H1 (cell line): ENCODE measurements around the gene ZNF532. TPM values are rescaled to one million over a fixed set of nuclear protein-coding genes. Genes with fewer than 3 reads are reported as not detected.

Source experiments
- CTCF ChIA-PET: fragments of 300-600 bp; sonication (Branson Sonifier 250); formaldehyde crosslinking; loops from one replicate; lab custom pipeline; 2021; ENCODE audit not compliant: partially characterized antibody; lab: Charles Lee
- POLR2A ChIA-PET: fragments of 300-600 bp; sonication (Branson Sonifier 250); formaldehyde crosslinking; loops from one replicate; lab custom pipeline; 2021; ENCODE audit warnings: inconsistent platforms; ENCODE audit not compliant: partially characterized antibody; lab: Charles Lee
- DNase-seq, 2 experiments: peaks; one replicate each; pipeline versions ENCODE4 v3.0.0 to v3.0.0-alpha.2; 2010 to 2022; ENCODE audit warnings: low spot score in 2 of 2, low read depth in 1 of 2, mixed read lengths in 1 of 2
- FAIRE-seq: peaks from 2 replicates; lab custom pipeline; 2011; peaks lifted over from hg19 to GRCh38; lab: Jason Lieb, UNC
- H2AFZ ChIP-seq: 2 replicates; pipeline ENCODE4 v1.8.1; 2012; ENCODE audit warnings: low read length, inconsistent platforms
- H2AK5ac ChIP-seq: 2 replicates; pipeline ENCODE4 v1.6.1; 2013; ENCODE audit warnings: low read depth, low read length
- H2BK120ac ChIP-seq: replicated peaks from 2 replicates; pipeline ENCODE3; 2013; ENCODE audit warnings: low read depth, low read length, inconsistent platforms
- H2BK12ac ChIP-seq: 2 replicates; pipeline ENCODE4 v1.6.1; 2013; ENCODE audit warnings: low read depth, low read length
- H2BK15ac ChIP-seq: 2 replicates; pipeline ENCODE4 v1.6.1; 2013; ENCODE audit warnings: low read length
- H2BK20ac ChIP-seq: 2 replicates; pipeline ENCODE4 v1.6.1; 2013; ENCODE audit warnings: low read length
- H2BK5ac ChIP-seq: 2 replicates; pipeline ENCODE4 v1.6.1; 2013; ENCODE audit warnings: low read depth, low read length
- H3K14ac ChIP-seq: 2 replicates; pipeline ENCODE4 v1.6.1; 2013; ENCODE audit warnings: inconsistent platforms; ENCODE audit not compliant: insufficient read length
- H3K18ac ChIP-seq: 2 replicates; pipeline ENCODE4 v1.6.1; 2013; ENCODE audit warnings: low read length; ENCODE audit errors: extremely low read depth
- H3K23ac ChIP-seq: 2 replicates; pipeline ENCODE4 v1.6.1; 2013; ENCODE audit warnings: inconsistent platforms; ENCODE audit not compliant: insufficient read length
- H3K23me2 ChIP-seq: 2 replicates; pipeline ENCODE4 v1.6.1; 2013; ENCODE audit warnings: low read depth, low read length
- H3K27ac ChIP-seq: 2 replicates; pipeline ENCODE4 v1.6.1; 2011; ENCODE audit warnings: low read depth, low read length, inconsistent platforms
- H3K27me3 ChIP-seq, 4 experiments: replicated peaks in 1 of 4; 1 replicate in 1 of 4; 2 replicates in 3 of 4; pipeline versions ENCODE4 v1.6.1 to v1.8.1; 2011 to 2013; ENCODE audit warnings: low read length in 3 of 4, mild to moderate bottlenecking in 3 of 4, inconsistent platforms in 2 of 4, mixed read lengths in 2 of 4, moderate library complexity in 1 of 4; ENCODE audit not compliant: control insufficient read depth in 3 of 4, insufficient read depth in 3 of 4; ENCODE audit errors: extremely low read depth in 1 of 4
- H3K36me3 ChIP-seq, 4 experiments: 2 replicates each; pipeline versions ENCODE4 v1.6.1 to v1.8.1; 2011 to 2013; ENCODE audit warnings: mild to moderate bottlenecking in 4 of 4, low read length in 3 of 4, moderate library complexity in 2 of 4, control low read depth in 1 of 4, inconsistent platforms in 1 of 4; ENCODE audit not compliant: insufficient read depth in 4 of 4, control insufficient read depth in 2 of 4
- H3K4ac ChIP-seq: replicated peaks from 2 replicates; pipeline ENCODE3; 2013; ENCODE audit warnings: low read length, low read depth, mixed read lengths, inconsistent platforms; ENCODE audit not compliant: insufficient read length
- H3K4me1 ChIP-seq, 4 experiments: replicated peaks in 1 of 4; 1 replicate in 1 of 4; 2 replicates in 3 of 4; pipeline versions ENCODE4 v1.6.1 to v1.8.1; 2011 to 2013; ENCODE audit warnings: low read length in 3 of 4, inconsistent platforms in 2 of 4, mixed read lengths in 1 of 4; ENCODE audit not compliant: insufficient read depth in 4 of 4, control insufficient read depth in 3 of 4
- H3K4me2 ChIP-seq, 2 experiments: 2 replicates each; pipeline versions ENCODE4 v1.6.1 to v1.8.1; 2011 to 2013; ENCODE audit warnings: low read depth in 2 of 2, low read length in 2 of 2, control low read depth in 1 of 2, inconsistent platforms in 1 of 2, mild to moderate bottlenecking in 1 of 2; ENCODE audit not compliant: insufficient read depth in 1 of 2
- H3K4me3 ChIP-seq, 4 experiments: fragments of 200-600, 300-600 bp in 1 of 4; sonication (generic), shearing (Covaris generic), sonication (Bioruptor Twin) in 1 of 4; 2 replicates each; pipeline versions ENCODE4 v1.5.1 to v1.8.1; 2011 to 2016; ENCODE audit warnings: low read length in 4 of 4, low read depth in 3 of 4, control low read depth in 2 of 4, inconsistent platforms in 2 of 4, mild to moderate bottlenecking in 2 of 4, mixed read lengths in 1 of 4, moderate library complexity in 1 of 4; ENCODE audit not compliant: insufficient read depth in 2 of 4; ENCODE audit errors: extremely low read depth in 1 of 4
- H3K56ac ChIP-seq: replicated peaks from 2 replicates; pipeline ENCODE3; 2013; ENCODE audit warnings: low read depth, mild to moderate bottlenecking, mixed read lengths, low read length, inconsistent platforms; ENCODE audit not compliant: insufficient read length
- H3K79me1 ChIP-seq: 2 replicates; pipeline ENCODE4 v1.6.1; 2013; ENCODE audit warnings: low read depth, low read length, control low read depth
- H3K79me2 ChIP-seq, 2 experiments: 2 replicates each; pipeline versions ENCODE4 v1.6.1 to v1.8.1; 2012 to 2013; ENCODE audit warnings: low read length in 2 of 2, mild to moderate bottlenecking in 2 of 2, inconsistent platforms in 1 of 2; ENCODE audit not compliant: insufficient read depth in 2 of 2, control insufficient read depth in 1 of 2
- H3K9ac ChIP-seq, 4 experiments: replicated peaks in 1 of 4; 1 replicate in 1 of 4; 2 replicates in 3 of 4; pipeline versions ENCODE4 v1.6.1 to v1.8.1; 2011 to 2013; ENCODE audit warnings: low read depth in 3 of 4, low read length in 3 of 4, control low read depth in 2 of 4, mild to moderate bottlenecking in 2 of 4, moderate library complexity in 2 of 4, inconsistent platforms in 1 of 4; ENCODE audit errors: extremely low read depth in 1 of 4
- H3K9me3 ChIP-seq, 2 experiments: 2 replicates each; pipeline versions ENCODE4 v1.6.1 to v1.8.1; 2012 to 2013; ENCODE audit warnings: mild to moderate bottlenecking in 2 of 2, moderate library complexity in 2 of 2, control low read depth in 1 of 2, inconsistent platforms in 1 of 2, low read depth in 1 of 2, low read length in 1 of 2, mixed read lengths in 1 of 2; ENCODE audit not compliant: insufficient read depth in 2 of 2
- H4K20me1 ChIP-seq, 2 experiments: replicated peaks in 1 of 2; 2 replicates each; pipeline versions ENCODE3 to v1.8.1; 2011 to 2013; ENCODE audit warnings: inconsistent platforms in 2 of 2, low read length in 2 of 2, mild to moderate bottlenecking in 1 of 2; ENCODE audit not compliant: insufficient read depth in 2 of 2, control insufficient read depth in 1 of 2
- H4K5ac ChIP-seq: 2 replicates; pipeline ENCODE4 v1.6.1; 2013; ENCODE audit warnings: low read length, low read depth, mixed read lengths, inconsistent platforms; ENCODE audit not compliant: insufficient read length
- H4K8ac ChIP-seq: 2 replicates; pipeline ENCODE4 v1.8.0; 2013; ENCODE audit warnings: mild to moderate bottlenecking, moderate library complexity, low read length, inconsistent platforms; ENCODE audit not compliant: insufficient read depth; ENCODE audit errors: extremely low read depth
- H4K91ac ChIP-seq: replicated peaks from 2 replicates; pipeline ENCODE3; 2013; ENCODE audit warnings: low read length, mixed read lengths, inconsistent platforms; ENCODE audit not compliant: insufficient read length
- ASH2L ChIP-seq: fragments of 200-600, 300-600 bp; sonication (generic); IDR thresholded peaks from one replicate; pipeline ENCODE4 v1.7.1; 2017; ENCODE audit warnings: low read length
- EGR1 ChIP-seq: IDR thresholded peaks from 2 replicates; pipeline ENCODE4 v1.6.1; 2011; ENCODE audit warnings: low read depth, low read length, borderline replicate concordance
- EZH2 ChIP-seq: fragments of 200-600 bp; sonication (generic); IDR thresholded peaks from 2 replicates; pipeline ENCODE4 v1.7.1; 2012; ENCODE audit warnings: low read depth, mild to moderate bottlenecking, moderate library complexity, low read length, inconsistent platforms; ENCODE audit not compliant: severe bottlenecking
- JUND ChIP-seq: IDR thresholded peaks from 2 replicates; pipeline ENCODE4 v1.6.1; 2011; ENCODE audit warnings: mild to moderate bottlenecking, improper control_type of control experiment, low read length
- POLR2AphosphoS5 ChIP-seq: IDR thresholded peaks from 2 replicates; pipeline ENCODE4 v1.6.1; 2011; ENCODE audit warnings: low read depth, low read length
- RAD21 ChIP-seq, 2 experiments: IDR thresholded peaks in 1 of 2; conservative IDR thresholded peaks in 1 of 2; 2 replicates each; pipeline ENCODE4 v1.6.1; 2011; ENCODE audit warnings: low read depth in 2 of 2, low read length in 2 of 2, improper control_type of control experiment in 1 of 2, inconsistent platforms in 1 of 2, mild to moderate bottlenecking in 1 of 2, moderate library complexity in 1 of 2
- RXRA ChIP-seq: IDR thresholded peaks from 2 replicates; pipeline ENCODE4 v1.6.1; 2011; ENCODE audit warnings: low read depth, mild to moderate bottlenecking, low read length, moderate library complexity; ENCODE audit not compliant: insufficient read depth
- SIRT6 ChIP-seq: IDR thresholded peaks from one replicate; pipeline ENCODE4 v1.7.1; 2012; ENCODE audit warnings: low read length, inconsistent platforms
- SUZ12 ChIP-seq: fragments of 200-600 bp; sonication (generic); IDR thresholded peaks from 2 replicates; pipeline ENCODE4 v1.6.1; 2012; ENCODE audit warnings: mild to moderate bottlenecking, inconsistent platforms, low read length, moderate library complexity, mixed read lengths
- TBP ChIP-seq: IDR thresholded peaks from 2 replicates; pipeline ENCODE4 v1.6.1; 2011; ENCODE audit warnings: low read depth, low read length, improper control_type of control experiment
- WGBS, 2 experiments: shearing (Covaris generic) in 1 of 2; methylation state at CpG; one replicate each; pipeline versions ENCODE4 v1.1.6 to v1.1.7; 2013 to 2015; ENCODE audit warnings: low lambda C conversion rate in 2 of 2, mixed read lengths in 2 of 2, inconsistent platforms in 1 of 2, low coverage in 1 of 2, missing lambda C conversion rate in 1 of 2; ENCODE audit not compliant: insufficient replicate concordance in 2 of 2, insufficient coverage in 1 of 2, insufficient read length in 1 of 2; ENCODE audit errors: extremely low coverage in 1 of 2, missing lambda C conversion rate in 1 of 2; 5-methylcytosine and 5-hydroxymethylcytosine counted together
- polyA plus RNA-seq, 7 experiments: library from polyadenylated mRNA; depleted of rRNA in 3 of 7; stranded (reverse) in 5 of 7; unstranded in 2 of 7; fragments of >200 nt in 5 of 7; fragments of 200-250 nt in 2 of 7; gene quantifications; 1 replicate in 5 of 7; 2 replicates in 1 of 7; 4 replicates in 1 of 7; pipeline versions ENCODE4 v1.2.1 to v1.2.3, GENCODE V29; 2011 to 2013; ENCODE audit warnings: missing spikeins in 2 of 7, mixed read lengths in 2 of 7
- total RNA-seq: library from RNA; stranded (reverse); fragmentation: NEBNext Ultra II Directional; extraction: Animal tissue kit (Norgen Biotek cat#: 25700); gene quantifications from 2 replicates; pipeline ENCODE4 v1.2.1, GENCODE V29; 2021

ZNF532 gene
- total and polyA plus RNA-seq, 2 of the 8 experiments (the other 6 are each of a cell fraction or from before 2014, with no cell fraction given) = 143 to 240 TPM

- Histone ChIP-seq H2AFZ (no peak overlapping the region), H3K27ac (peak overlapping the region; percentile 66; the same call in 1 of the 2 replicates), H4K91ac (peak overlapping the region; percentile 78), H2AK5ac (0 out of 2 replicates have a peak overlapping the region, but pooled peaks have one; percentile 84), H3K14ac (no peak overlapping the region), H3K4ac (peak overlapping the region; percentile 73), H3K4me1 (peaks cover 22 to 41% (median 34%) of the 10 kb centered on the region in 4 experiments), H2BK120ac (peak overlapping the region; percentile 80), H2BK20ac (0 out of 2 replicates have a peak overlapping the region, but pooled peaks have one; percentile 50), H3K4me3 (peak overlapping the region; percentile 3 to 61 (median 14); a peak in 4 of 8 replicates), H3K18ac (peak overlapping the region; percentile 67), H4K20me1 (peaks cover 2 to 15% of the 10 kb centered on the region in 2 experiments), H3K36me3 (peaks cover 26 to 72% (median 49%) of the 10 kb centered on the region in 4 experiments), H2BK5ac (peak overlapping the region; percentile 72; the same call in 1 of the 2 replicates), H3K23ac (no peak overlapping the region), H3K9ac (no peak overlapping the region; a peak in 2 of 7 replicates), H2BK12ac (no peak overlapping the region), H3K27me3 (no peaks in the 10 kb centered on the region), H4K5ac (peak overlapping the region; percentile 82), H3K9me3 (peaks cover 3 to 5% of the 10 kb centered on the region in 2 experiments; a peak in 2 of 4 replicates), H3K79me1 (peaks cover 8% of the 10 kb centered on the region; the same call in 1 of the 2 replicates), H3K4me2 (peak overlapping the region; percentile 77 to 82), H3K56ac (peak overlapping the region; percentile 52), H4K8ac (no peak overlapping the region), H3K79me2 (peaks cover 41 to 90% of the 10 kb centered on the region in 2 experiments), H3K23me2 (peaks cover 6% of the 10 kb centered on the region), H2BK15ac (no peak overlapping the region)
- FAIRE-seq (peak; percentile 97), DNase-seq (peak; percentile 73 to 80)
- ChIA-PET POLR2A (interaction anchor here (0.7 to 29.3 kb wide), 28 partner anchors 8 to 245 kb away, joined by 3 to 622 read pairs (median 4); no protein-coding TSS in a partner anchor), CTCF (interaction anchor here (0.7 to 2.4 kb wide), 11 partner anchors 12 to 203 kb away, joined by 3 to 16 read pairs (median 4); no protein-coding TSS in a partner anchor)
- WGBS, 2 experiments = 24% methylated on average over 10 of the region's 10 CpGs; no CpG with 5 or more reads in 1 of the 2 experiments
- TF ChIP-seq RAD21 (IDR thresholded peaks at IDR 0.05 in 1 of 2, conservative IDR thresholded peaks at IDR 0.05 in 1 of 2; ENCODE audit: low read depth in 2 of 2, low read length in 2 of 2) (peak; percentile 14 to 19; a peak in 1 of 4 replicates), EGR1 (no peak), SUZ12 (no peak), POLR2AphosphoS5 (peak; percentile 89), TBP (peak; percentile 54; the same call in 1 of the 2 replicates), EZH2 (no peak), JUND (peak; percentile 49), SIRT6 (no peak), ASH2L (peak; percentile 50), RXRA (no peak)
These were observed 2.7 kb downstream of the ZNF532 start for GRCh38 chr18:58867281-58867961.
